HepG2 (cell line): Measurements from ENCODE around the gene BAHD1. TPM values are rescaled to one million over a fixed set of nuclear protein-coding genes. Genes with fewer than 3 reads are reported as not detected.

ENCODE experiments used
- ADNP ChIP-seq: sonication (generic); formaldehyde crosslinking; IDR thresholded peaks from 2 replicates; pipeline ENCODE4 v1.4.0; 2020; ENCODE audit warnings: missing genetic modification reagents
- ATF5 ChIP-seq: sonication (generic); formaldehyde crosslinking; IDR thresholded peaks from 2 replicates; pipeline ENCODE4 v1.4.0; 2020; ENCODE audit warnings: mild to moderate bottlenecking, low read depth, missing genetic modification reagents
- ATM ChIP-seq: fragments of 450-650 bp; IDR thresholded peaks from 2 replicates; pipeline ENCODE4 v1.7.1; 2017; ENCODE audit warnings: mild to moderate bottlenecking, borderline replicate concordance
- ELF3 ChIP-seq: IDR thresholded peaks from 2 replicates; pipeline ENCODE4 v1.6.1; 2016; ENCODE audit warnings: missing genetic modification reagents, missing compliant biosample characterization
- ETS1 ChIP-seq: sonication (generic); formaldehyde crosslinking; IDR thresholded peaks from 2 replicates; pipeline ENCODE4 v1.4.0; 2020; ENCODE audit warnings: missing genetic modification reagents
- FOXJ3 ChIP-seq: sonication (generic); formaldehyde crosslinking; IDR thresholded peaks from 2 replicates; pipeline ENCODE4 v1.4.0; 2020; ENCODE audit warnings: missing genetic modification reagents, mild to moderate bottlenecking, borderline replicate concordance
- IKZF4 ChIP-seq: sonication (generic); formaldehyde crosslinking; IDR thresholded peaks from 2 replicates; pipeline ENCODE4 v1.5.1; 2020; ENCODE audit warnings: borderline replicate concordance, mild to moderate bottlenecking, low read depth, missing genetic modification reagents; ENCODE audit errors: not compliant biosample characterization
- JUND ChIP-seq: sonication (generic); formaldehyde crosslinking; IDR thresholded peaks from 2 replicates; pipeline ENCODE4 v1.8.0; 2022; ENCODE audit warnings: mild to moderate bottlenecking, missing genetic modification reagents
- KDM5A ChIP-seq: fragments of 200-600 bp; sonication (generic); IDR thresholded peaks from 2 replicates; pipeline ENCODE4 v1.7.0; 2018; ENCODE audit warnings: antibody characterized with exemption, mild to moderate bottlenecking, low read length, borderline replicate concordance
- MAX ChIP-seq: IDR thresholded peaks from 2 replicates; pipeline ENCODE4 v1.6.1; 2012; ENCODE audit warnings: inconsistent platforms
- MED8 ChIP-seq: sonication (generic); formaldehyde crosslinking; IDR thresholded peaks from 2 replicates; pipeline ENCODE4 v1.8.1; 2023; ENCODE audit warnings: mild to moderate bottlenecking, missing genetic modification reagents; ENCODE audit not compliant: insufficient replicate concordance
- NR2F2 ChIP-seq: IDR thresholded peaks from 2 replicates; pipeline ENCODE4 v1.6.1; 2012; ENCODE audit warnings: low read depth, inconsistent platforms, borderline replicate concordance
- PAWR ChIP-seq: sonication (generic); formaldehyde crosslinking; IDR thresholded peaks from 2 replicates; pipeline ENCODE4 v1.4.0; 2020; ENCODE audit warnings: missing genetic modification reagents, mild to moderate bottlenecking, borderline replicate concordance
- PHB2 ChIP-seq: fragments of 450-650 bp; IDR thresholded peaks from 2 replicates; pipeline ENCODE4 v1.6.1; 2018; ENCODE audit not compliant: partially characterized antibody
- PHF21A ChIP-seq: sonication (generic); formaldehyde crosslinking; IDR thresholded peaks from 2 replicates; pipeline ENCODE4 v1.5.0; 2020; ENCODE audit warnings: mild to moderate bottlenecking, missing genetic modification reagents
- POGZ ChIP-seq: sonication (generic); formaldehyde crosslinking; IDR thresholded peaks from 2 replicates; pipeline ENCODE4 v1.4.0; 2020; ENCODE audit warnings: mild to moderate bottlenecking, missing genetic modification reagents
- PRPF4 ChIP-seq: fragments of 200-400 bp; formaldehyde crosslinking; IDR thresholded peaks from 2 replicates; pipeline ENCODE4 v1.6.1; 2016; ENCODE audit warnings: low read length, low read depth; ENCODE audit not compliant: poor library complexity, severe bottlenecking
- SAP130 ChIP-seq: IDR thresholded peaks from 2 replicates; pipeline ENCODE4 v1.6.1; 2016; ENCODE audit warnings: low read depth
- TCF12 ChIP-seq, 2 experiments: fragments of 450-650 bp in 1 of 2; sonication (generic) in 1 of 2; formaldehyde crosslinking in 1 of 2; IDR thresholded peaks; 2 replicates each; pipeline versions ENCODE4 v1.6.1 to v1.8.0; 2017 to 2022; ENCODE audit warnings: antibody characterized with exemption in 1 of 2, mild to moderate bottlenecking in 1 of 2, missing genetic modification reagents in 1 of 2, moderate library complexity in 1 of 2
- ZBTB34 ChIP-seq: sonication (generic); formaldehyde crosslinking; IDR thresholded peaks from 2 replicates; pipeline ENCODE4 v1.8.0; 2022; ENCODE audit warnings: mild to moderate bottlenecking, missing genetic modification reagents
- ZFP41 ChIP-seq: sonication (generic); formaldehyde crosslinking; IDR thresholded peaks from 2 replicates; pipeline ENCODE4 v1.4.0; 2020; ENCODE audit warnings: mild to moderate bottlenecking, missing genetic modification reagents, borderline replicate concordance
- ZFP90 ChIP-seq: sonication (generic); formaldehyde crosslinking; IDR thresholded peaks from 2 replicates; pipeline ENCODE4 v1.8.0; 2022; ENCODE audit warnings: missing genetic modification reagents, mild to moderate bottlenecking, inconsistent platforms, borderline replicate concordance
- ZNF263 ChIP-seq: sonication (generic); formaldehyde crosslinking; IDR thresholded peaks from 2 replicates; pipeline ENCODE4 v1.4.0; 2020; ENCODE audit warnings: missing genetic modification reagents
- ZNF629 ChIP-seq: sonication (generic); formaldehyde crosslinking; conservative IDR thresholded peaks from 2 replicates; pipeline ENCODE4 v1.5.0; 2020; ENCODE audit warnings: missing genetic modification reagents
- ZNF800 ChIP-seq: sonication (generic); formaldehyde crosslinking; IDR thresholded peaks from 2 replicates; pipeline ENCODE4 v1.4.0; 2020; ENCODE audit warnings: missing genetic modification reagents
- polyA plus RNA-seq, 8 experiments: library from polyadenylated mRNA; depleted of rRNA in 3 of 8; stranded (reverse) in 7 of 8; unstranded in 1 of 8; fragments of >200 nt; fragmentation: Illumina TruSeq in 4 of 8; extraction: Trizol in 4 of 8; gene quantifications; 2 replicates each; pipeline versions ENCODE4 v1.2.1 to v1.2.3, GENCODE V29; 2011 to 2016; ENCODE audit warnings: low read depth in 4 of 8, missing spikeins in 1 of 8, mixed read lengths in 1 of 8; ENCODE audit not compliant: insufficient read depth in 1 of 8
- total RNA-seq, 5 experiments: library from RNA; depleted of rRNA; stranded (reverse); fragments of >200 nt; fragmentation: Illumina TruSeq; extraction: Trizol; gene quantifications; 2 replicates each; pipeline ENCODE4 v1.2.3, GENCODE V29; 2016; ENCODE audit warnings: low read depth in 1 of 5

The BAHD1 gene
- total and polyA plus RNA-seq, 2 of the 13 experiments (the other 11 are each of a cell fraction or from before 2014, with no cell fraction given): 3.3 to 8.7 TPM

GRCh38 chr15:40511472-40512133, 70.8 kb downstream of the BAHD1 start (continued):
- TF ChIP-seq MED8 (CRISPR knock-in tag): peak; percentile 29
- peak; percentile 48 for TF ChIP-seq IKZF4
- TF ChIP-seq KDM5A: no peak
- TF ChIP-seq ZFP90: peak; percentile 74; the same call in 1 of the 2 replicates
- TF ChIP-seq NR2F2: peak; percentile 84; the same call in 1 of the 2 replicates
- TF ChIP-seq FOXJ3 (CRISPR knock-in tag): peak; percentile 14; the same call in 1 of the 2 replicates
- TF ChIP-seq ZNF800 (CRISPR knock-in tag): peak; percentile 99
- TF ChIP-seq PRPF4: no peak
- TF ChIP-seq ATF5 (CRISPR knock-in tag): 0 out of 2 replicates have a peak, but pooled peaks have one; percentile 54
- TF ChIP-seq MAX: peak; percentile 70; the same call in 1 of the 2 replicates
- no peak for TF ChIP-seq TCF12 (IDR thresholded peaks at IDR 0.05)
- no peak for TF ChIP-seq TCF12 (CRISPR knock-in tag; IDR thresholded peaks at IDR 0.05)
- TF ChIP-seq ATM: no peak
- no peak for TF ChIP-seq ADNP
- TF ChIP-seq ZNF263 (CRISPR knock-in tag): no peak
- peak; percentile 79; the same call in 1 of the 2 replicates for TF ChIP-seq POGZ (CRISPR knock-in tag)
- 0 out of 2 replicates have a peak, but pooled peaks have one; percentile 37 for TF ChIP-seq ZFP41 (CRISPR knock-in tag)
- TF ChIP-seq PAWR (CRISPR knock-in tag): no peak
- no peak for TF ChIP-seq ZNF629 (CRISPR knock-in tag)
- TF ChIP-seq ELF3 (CRISPR knock-in tag): no peak; the same call in 1 of the 2 replicates
- no peak for TF ChIP-seq ZBTB34 (CRISPR knock-in tag)
- no peak for TF ChIP-seq JUND (CRISPR knock-in tag)
- peak; percentile 90 for TF ChIP-seq SAP130 (CRISPR knock-in tag)
- TF ChIP-seq PHB2: no peak
- TF ChIP-seq PHF21A (CRISPR knock-in tag): peak; percentile 94
- TF ChIP-seq ETS1: peak; percentile 38; the same call in 1 of the 2 replicates
